GM19351 (cell line): ENCODE results near the gene SLC25A17.
"Not testable (repeated sequence)": the region's sequence is repeated elsewhere in the genome, so short reads cannot be mapped to it uniquely, and the experiment has no call there.

ENCODE experiments used
- ATAC-seq: cut with Tn5 transposase; IDR thresholded peaks from one replicate; pipeline ENCODE4 v1.9.1; 2021; ENCODE audit warnings: mild to moderate bottlenecking, moderate library complexity; ENCODE audit not compliant: unreplicated experiment

SLC25A17 gene

GRCh38 chr22:40819599-40820140, 524 bp upstream of the SLC25A17 start:
- ATAC-seq: no peak

- ATAC-seq: no peak
Measured at GRCh38 chr22:40818192-40818746, 877 bp downstream of the SLC25A17 start.

- ATAC-seq: no peak
Measured at GRCh38 chr22:40817737-40818136, 1.4 kb downstream of the SLC25A17 start.

GRCh38 chr22:40813912-40814315, 5.2 kb downstream of the SLC25A17 start:
- ATAC-seq: no peak

GRCh38 chr22:40808018-40808841, 10.9 kb downstream of the SLC25A17 start:
- no peak for ATAC-seq

- ATAC-seq: no peak
Measured at GRCh38 chr22:40806711-40807110, 12.4 kb downstream of the SLC25A17 start.

GRCh38 chr22:40805699-40806203, 13.4 kb downstream of the SLC25A17 start:
- no peak for ATAC-seq

GRCh38 chr22:40805239-40805638, 13.9 kb downstream of the SLC25A17 start:
- ATAC-seq: no peak

GRCh38 chr22:40803321-40803720, 15.8 kb downstream of the SLC25A17 start:
- no peak for ATAC-seq

- no peak for ATAC-seq
Measured at GRCh38 chr22:40799008-40799407, 20.1 kb downstream of the SLC25A17 start.

GRCh38 chr22:40797427-40797826, 21.7 kb downstream of the SLC25A17 start:
- no peak for ATAC-seq

GRCh38 chr22:40792451-40792850, 26.7 kb downstream of the SLC25A17 start:
- no peak for ATAC-seq

GRCh38 chr22:40791241-40791640, 27.9 kb downstream of the SLC25A17 start:
- ATAC-seq: no peak

- no peak for ATAC-seq
Measured at GRCh38 chr22:40789131-40789530, 30.0 kb downstream of the SLC25A17 start.

- no peak for ATAC-seq
Measured at GRCh38 chr22:40782521-40782920, 36.6 kb downstream of the SLC25A17 start.

- ATAC-seq: not testable (repeated sequence)
Measured at GRCh38 chr22:40781749-40782148, 37.4 kb downstream of the SLC25A17 start.

- ATAC-seq: no peak
Measured at GRCh38 chr22:40769761-40770160, 49.4 kb downstream of the SLC25A17 start.

- ATAC-seq: no peak
Measured at GRCh38 chr22:40768206-40768605, 50.9 kb downstream of the SLC25A17 start.

- ATAC-seq: no peak
Measured at GRCh38 chr22:40766956-40767355, 52.2 kb downstream of the SLC25A17 start.

- no peak for ATAC-seq
Measured at GRCh38 chr22:40764763-40765441, 54.2 kb downstream of the SLC25A17 start.

GRCh38 chr22:40759294-40759840, 59.8 kb downstream of the SLC25A17 start:
- ATAC-seq: no peak
